Neural cell (in vitro differentiated cells): ENCODE data around the gene LHX2. TPM values are rescaled to one million over a fixed set of nuclear protein-coding genes. Genes with fewer than 3 reads are reported as not detected.

Experiments
- H2AFZ ChIP-seq: fragments of 200-600, 300-800 bp; sonication (generic), shearing (Covaris generic); 2 replicates; pipeline ENCODE4 v1.6.0; 2014; ENCODE audit warnings: low read depth, mild to moderate bottlenecking, antibody characterized with exemption, low read length, moderate library complexity
- H3F3A ChIP-seq: fragments of 200-600 bp; shearing (Covaris generic); 2 replicates; pipeline ENCODE4 v1.6.1; 2016; ENCODE audit warnings: mild to moderate bottlenecking, moderate library complexity, mixed read lengths, antibody characterized with exemption, low read length; ENCODE audit not compliant: insufficient read depth, poor library complexity, severe bottlenecking
- H3K27ac ChIP-seq: fragments of 200-600, 300-800 bp; sonication (generic), shearing (Covaris generic); 2 replicates; pipeline ENCODE4 v1.5.1; 2014; ENCODE audit warnings: mild to moderate bottlenecking, low read length, moderate library complexity
- H3K27me3 ChIP-seq: fragments of 300-800, 200-600 bp; sonication (generic), shearing (Covaris generic); 2 replicates; pipeline ENCODE4 v1.6.0; 2014; ENCODE audit warnings: mild to moderate bottlenecking, low read depth, low read length, moderate library complexity; ENCODE audit not compliant: insufficient read depth
- H3K36me3 ChIP-seq: fragments of 300-800, 200-600 bp; sonication (generic), shearing (Covaris generic); 2 replicates; pipeline ENCODE4 v1.5.1; 2014; ENCODE audit warnings: mild to moderate bottlenecking, antibody characterized with exemption, low read length, moderate library complexity; ENCODE audit not compliant: insufficient read depth
- H3K4me2 ChIP-seq: fragments of 300-800, 200-600 bp; sonication (generic), shearing (Covaris generic); 2 replicates; pipeline ENCODE4 v1.6.0; 2014; ENCODE audit warnings: mild to moderate bottlenecking, low read length
- H3K4me3 ChIP-seq: fragments of 300-800, 200-600 bp; sonication (generic), shearing (Covaris generic); 2 replicates; pipeline ENCODE4 v1.5.1; 2014; ENCODE audit warnings: mild to moderate bottlenecking, low read length, moderate library complexity
- H3K79me2 ChIP-seq: fragments of 200-600 bp; shearing (Covaris generic); replicated peaks from 2 replicates; pipeline ENCODE4 v1.6.0; 2014; ENCODE audit warnings: mild to moderate bottlenecking, low read length, moderate library complexity; ENCODE audit not compliant: insufficient read depth
- H3K9ac ChIP-seq: fragments of 300-800, 200-600 bp; sonication (generic), shearing (Covaris generic); 2 replicates; pipeline ENCODE4 v1.6.1; 2016; ENCODE audit warnings: mild to moderate bottlenecking, low read length, mixed read lengths
- H3K9me2 ChIP-seq: fragments of 200-600 bp; shearing (Covaris generic); 2 replicates; pipeline ENCODE4 v1.6.1; 2016; ENCODE audit warnings: mild to moderate bottlenecking, low read length, mixed read lengths; ENCODE audit not compliant: insufficient read depth
- H3K9me3 ChIP-seq: fragments of 200-600, 300-800 bp; sonication (generic), shearing (Covaris generic); 2 replicates; pipeline ENCODE4 v1.6.1; 2016; ENCODE audit warnings: mild to moderate bottlenecking, mixed run types, low read length, moderate library complexity, mixed read lengths
- H4K20me1 ChIP-seq: fragments of 200-600 bp; shearing (Covaris generic); 2 replicates; pipeline ENCODE4 v1.6.1; 2016; ENCODE audit warnings: mild to moderate bottlenecking, mixed run types; ENCODE audit not compliant: insufficient read depth
- CTCF ChIP-seq: fragments of 450-650 bp; IDR thresholded peaks from 2 replicates; pipeline ENCODE4 v1.5.1; 2014; ENCODE audit warnings: antibody characterized with exemption, mild to moderate bottlenecking, moderate library complexity; ENCODE audit not compliant: poor library complexity, severe bottlenecking
- EP300 ChIP-seq: fragments of 450-650 bp; conservative IDR thresholded peaks from 2 replicates; pipeline ENCODE4 v1.6.1; 2014; ENCODE audit warnings: antibody characterized with exemption, mild to moderate bottlenecking, moderate library complexity; ENCODE audit not compliant: poor library complexity, severe bottlenecking
- EZH2 ChIP-seq: fragments of 200-600, 300-800 bp; shearing (Covaris generic), sonication (generic); IDR thresholded peaks from 2 replicates; pipeline ENCODE4 v1.6.1; 2014; ENCODE audit warnings: antibody characterized with exemption, low read length, borderline replicate concordance, mild to moderate bottlenecking; ENCODE audit not compliant: insufficient read depth, poor library complexity, severe bottlenecking
- MXI1 ChIP-seq: fragments of 450-650 bp; conservative IDR thresholded peaks from 2 replicates; pipeline ENCODE4 v1.6.1; 2014; ENCODE audit warnings: antibody characterized with exemption, mild to moderate bottlenecking; ENCODE audit not compliant: poor library complexity, severe bottlenecking
- POLR2AphosphoS5 ChIP-seq: IDR thresholded peaks from 2 replicates; pipeline ENCODE4 v1.6.1; 2012
- RAD21 ChIP-seq: fragments of 450-650 bp; conservative IDR thresholded peaks from 2 replicates; pipeline ENCODE4 v1.6.1; 2014; ENCODE audit warnings: antibody characterized with exemption, mild to moderate bottlenecking, moderate library complexity
- REST ChIP-seq: IDR thresholded peaks from 2 replicates; pipeline ENCODE4 v1.6.1; 2012; ENCODE audit warnings: borderline replicate concordance
- SMC3 ChIP-seq: fragments of 450-650 bp; conservative IDR thresholded peaks from 2 replicates; pipeline ENCODE4 v1.6.1; 2014; ENCODE audit warnings: antibody characterized with exemption, mild to moderate bottlenecking, moderate library complexity; ENCODE audit not compliant: poor library complexity
- TAF1 ChIP-seq: IDR thresholded peaks from 2 replicates; pipeline ENCODE4 v1.6.1; 2012; ENCODE audit warnings: low read depth
- polyA plus RNA-seq: library from polyadenylated mRNA; depleted of rRNA; stranded (reverse); fragments of >200 nt; gene quantifications from 2 replicates; pipeline ENCODE4 v1.2.3, GENCODE V29; 2014

The LHX2 gene
- polyA plus RNA-seq, 1 donor from 2014 or later: 3.6 TPM

GRCh38 chr9:124033348-124033747 is 21.8 kb downstream of the LHX2 start:
- no peaks in the 10 kb centered on the region for H3K79me2 ChIP-seq
- H3K9me3 ChIP-seq: no peaks in the 10 kb centered on the region
- H3K9ac ChIP-seq: no peak overlapping the region
- no peak overlapping the region for H3K4me3 ChIP-seq
- no peaks in the 10 kb centered on the region for H3F3A ChIP-seq
- TF ChIP-seq REST: no peak
- TF ChIP-seq SMC3: no peak
- no peak for TF ChIP-seq EP300
- no peak for TF ChIP-seq CTCF
- TF ChIP-seq TAF1: no peak
- TF ChIP-seq POLR2AphosphoS5: no peak
- no peak for TF ChIP-seq RAD21
- no peak overlapping the region for H3K4me2 ChIP-seq
- H2AFZ ChIP-seq: no peak overlapping the region
- no peaks in the 10 kb centered on the region for H3K9me2 ChIP-seq
- no peak overlapping the region for H3K27ac ChIP-seq
- no peaks in the 10 kb centered on the region for H3K36me3 ChIP-seq
- no peaks in the 10 kb centered on the region for H4K20me1 ChIP-seq
- no peaks in the 10 kb centered on the region for H3K27me3 ChIP-seq

- Histone ChIP-seq H3K4me3 (no peak overlapping the region), H3K36me3 (no peaks in the 10 kb centered on the region), H3K9me3 (no peaks in the 10 kb centered on the region), H3K27ac (no peak overlapping the region), H4K20me1 (no peaks in the 10 kb centered on the region), H3F3A (no peaks in the 10 kb centered on the region), H3K9ac (no peak overlapping the region), H3K79me2 (no peaks in the 10 kb centered on the region), H3K4me2 (no peak overlapping the region), H3K27me3 (no peaks in the 10 kb centered on the region), H3K9me2 (no peaks in the 10 kb centered on the region), H2AFZ (no peak overlapping the region)
- no peak for TF ChIP-seq EZH2
Measured at GRCh38 chr9:124033967-124034366, 22.4 kb downstream of the LHX2 start.

- no peak overlapping the region for H3K4me2 ChIP-seq
- TF ChIP-seq REST (no peak), EZH2 (no peak), CTCF (no peak), SMC3 (no peak), MXI1 (no peak)
- H3K9me2 ChIP-seq: no peaks in the 10 kb centered on the region
- H3K79me2 ChIP-seq: no peaks in the 10 kb centered on the region
- no peaks in the 10 kb centered on the region for H3K9me3 ChIP-seq
- no peak overlapping the region for H3K4me3 ChIP-seq
- no peak overlapping the region for H2AFZ ChIP-seq
- H3K9ac ChIP-seq: no peak overlapping the region
- no peaks in the 10 kb centered on the region for H4K20me1 ChIP-seq
- H3K27ac ChIP-seq: no peak overlapping the region
- H3K36me3 ChIP-seq: no peaks in the 10 kb centered on the region
- no peaks in the 10 kb centered on the region for H3F3A ChIP-seq
- peaks cover 2% of the 10 kb centered on the region for H3K27me3 ChIP-seq
Measured at GRCh38 chr9:124035001-124035650, 23.6 kb downstream of the LHX2 start.
